CD4-positive, alpha-beta T cell treated with Interleukin-2 at 100 ng/mL for 4 hours (primary cell): ENCODE data around the gene CLUH.
"Not testable (repeated sequence)": the region's sequence is repeated elsewhere in the genome, so short reads cannot be mapped to it uniquely, and the experiment has no call there.

Experiments
- DNase-seq: peaks from one replicate; pipeline ENCODE4 v3.0.0-alpha.2; 2020; ENCODE audit warnings: low spot score

CLUH gene

GRCh38 chr17:2701161-2701995, 10.2 kb downstream of the CLUH start:
- no peak for DNase-seq

GRCh38 chr17:2700491-2701141, 10.9 kb downstream of the CLUH start:
- no peak for DNase-seq

- no peak for DNase-seq
These were observed 11.5 kb downstream of the CLUH start for GRCh38 chr17:2700030-2700490.

- DNase-seq: not testable (repeated sequence)
These were observed 12.3 kb downstream of the CLUH start for GRCh38 chr17:2699216-2699805.

GRCh38 chr17:2697611-2698162, 13.9 kb downstream of the CLUH start:
- no peak for DNase-seq

- no peak for DNase-seq
These were observed 15.4 kb downstream of the CLUH start for GRCh38 chr17:2695961-2696760.

- no peak for DNase-seq
These were observed 16.2 kb downstream of the CLUH start for GRCh38 chr17:2695243-2695960.

- no peak for DNase-seq
These were observed 17.0 kb downstream of the CLUH start for GRCh38 chr17:2694381-2695242.

GRCh38 chr17:2693561-2694380, 17.8 kb downstream of the CLUH start:
- no peak for DNase-seq

GRCh38 chr17:2692781-2693135, 18.8 kb downstream of the CLUH start:
- DNase-seq: no peak

GRCh38 chr17:2691965-2692780, 19.4 kb downstream of the CLUH start:
- no peak for DNase-seq

- DNase-seq: no peak
These were observed 20.3 kb downstream of the CLUH start for GRCh38 chr17:2691069-2691871.

- no peak for DNase-seq
These were observed 21.1 kb downstream of the CLUH start for GRCh38 chr17:2690165-2691068.

- DNase-seq: peak; percentile 48
These were observed 22.0 kb downstream of the CLUH start for GRCh38 chr17:2689411-2690164.

GRCh38 chr17:2688351-2689342, 22.9 kb downstream of the CLUH start:
- no peak for DNase-seq
